ENCODE measurements around the gene NOL4.

GRCh38 chr18:34207344-34207851 lies 17.3 kb downstream of the NOL4 start:
- TF ChIP-seq CTCF (IDR thresholded peaks at IDR 0.05) (no peak), POLR2AphosphoS5 (IDR thresholded peaks at IDR 0.05) (no peak), POLR2A (IDR thresholded peaks at IDR 0.05) (no peak)

All from sigmoid colon (tissue), 4 donors.